Activated CD4-positive, CD25-positive, alpha-beta regulatory T cell treated with anti-CD3 and anti-CD28 coated beads, Interleukin-2, amount 50 U/mL, for 24 hours (primary cell): ENCODE results near the gene PNKD.
A peak's percentile ranks its signal among the peaks of the same experiment; 100 is the strongest.

Experiments used
- ATAC-seq, 2 donors: fragments of 150-1000 bp; cut with Tn5 transposase; one replicate each; pipeline ENCODE4 v1.10.0; 2021; ENCODE audit warnings: mild to moderate bottlenecking in 1 of 2, moderate library complexity in 1 of 2

The PNKD gene

DNA sequence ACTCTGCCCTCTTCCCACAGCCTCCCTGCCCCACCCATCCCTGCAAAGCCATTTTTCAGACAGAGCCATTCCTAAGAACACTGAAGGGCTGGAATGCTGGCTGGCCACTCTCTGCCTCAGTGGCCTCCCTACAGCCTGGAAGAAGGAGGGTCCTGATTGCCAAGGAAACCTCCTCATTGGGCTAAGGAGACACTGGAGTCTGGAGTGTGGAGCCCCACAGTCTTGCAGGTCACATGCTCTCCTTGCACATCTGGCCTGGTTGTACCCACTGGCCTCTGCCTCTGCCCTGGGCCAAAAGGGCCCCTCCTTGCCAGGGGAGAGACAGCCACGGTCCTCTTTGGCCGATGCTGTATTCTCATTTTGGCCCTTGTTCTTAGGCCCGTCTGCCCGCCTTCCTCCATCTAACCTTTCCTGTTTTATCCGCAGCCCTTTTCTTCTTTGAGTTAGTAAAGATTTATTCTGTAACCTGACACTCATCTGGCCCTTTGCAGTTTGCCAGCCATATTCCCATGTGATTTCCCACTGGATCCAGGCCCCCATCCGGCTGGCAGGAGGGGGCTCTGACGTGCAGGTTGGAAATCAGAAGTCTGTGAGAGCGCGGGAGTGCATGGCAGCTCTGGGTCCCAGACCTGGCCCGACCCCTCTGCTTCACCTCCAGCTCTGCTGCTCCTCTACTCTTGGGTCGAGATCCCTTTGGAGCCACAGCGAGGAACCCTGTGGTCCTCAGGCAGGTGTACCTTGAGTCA lies 75.3 kb downstream of the PNKD start:
- ATAC-seq: no peak

DNA sequence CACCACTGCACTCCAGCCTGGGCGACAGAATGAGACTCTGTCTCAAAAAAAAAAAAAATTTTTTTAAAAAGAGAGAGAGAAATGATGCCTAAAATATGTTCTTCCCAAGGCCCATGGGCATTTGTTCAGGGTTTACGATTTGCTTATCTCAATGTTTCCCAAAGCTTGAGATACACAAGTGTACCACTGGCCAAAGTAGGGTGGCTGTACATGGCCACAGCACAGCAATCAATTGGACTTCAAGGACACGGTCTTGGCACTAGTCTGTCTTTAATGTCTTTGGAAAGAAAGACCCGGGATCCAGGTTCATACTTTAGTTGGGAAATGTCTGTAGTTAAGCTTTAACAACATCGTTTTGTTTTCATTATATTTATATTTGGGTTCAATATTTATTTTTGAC lies 76.9 kb downstream of the PNKD start:
- no peak for ATAC-seq

DNA sequence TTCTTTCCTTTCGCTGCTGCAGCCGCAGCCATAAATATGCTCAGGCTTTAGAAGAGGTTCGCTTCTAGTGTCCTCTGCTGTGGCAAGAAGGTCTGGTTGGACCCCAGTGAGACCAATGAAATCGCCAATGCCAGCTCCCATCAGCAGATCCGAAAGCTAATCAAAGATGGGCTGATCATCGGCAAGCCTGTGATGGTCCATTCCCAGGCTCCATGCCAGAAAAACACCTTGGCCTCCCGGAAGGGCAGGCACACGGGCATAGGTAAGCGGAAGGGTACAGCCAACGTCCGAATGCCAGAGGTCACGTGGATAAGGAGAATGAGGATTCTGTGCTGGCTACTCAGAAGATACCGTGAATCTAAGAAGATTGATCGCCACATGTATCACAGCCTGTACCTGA lies 83.7 kb downstream of the PNKD start:
- ATAC-seq: no peak

DNA sequence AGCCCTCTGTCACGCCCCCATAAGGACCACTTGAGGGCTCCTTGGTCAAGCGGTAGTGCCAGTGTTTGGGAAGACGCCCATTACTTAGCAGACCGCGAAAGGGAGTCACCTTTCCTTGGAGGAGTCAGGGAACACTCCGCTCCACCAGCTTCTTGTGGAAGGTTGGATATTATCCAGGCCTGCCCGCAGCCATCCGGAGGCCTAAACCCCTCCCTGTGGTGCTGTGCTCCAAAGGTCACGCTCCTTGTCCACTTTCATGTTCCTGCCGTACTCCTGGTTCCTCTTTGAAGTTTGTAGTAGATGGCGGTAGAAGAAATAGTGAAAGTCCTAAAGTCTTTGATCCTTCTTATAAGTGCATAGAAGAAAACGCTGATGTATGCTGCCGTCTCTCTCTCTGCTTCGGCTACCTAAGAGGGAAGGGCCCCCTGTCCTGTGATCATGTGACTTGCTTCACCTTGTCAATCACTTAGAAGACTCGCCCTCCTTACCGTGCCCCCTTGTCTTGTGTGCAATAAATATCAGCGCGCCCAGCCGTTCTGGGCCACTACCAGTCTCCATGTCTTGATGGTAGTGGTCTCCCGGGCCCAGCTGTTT lies 84.6 kb downstream of the PNKD start:
- no peak for ATAC-seq

DNA sequence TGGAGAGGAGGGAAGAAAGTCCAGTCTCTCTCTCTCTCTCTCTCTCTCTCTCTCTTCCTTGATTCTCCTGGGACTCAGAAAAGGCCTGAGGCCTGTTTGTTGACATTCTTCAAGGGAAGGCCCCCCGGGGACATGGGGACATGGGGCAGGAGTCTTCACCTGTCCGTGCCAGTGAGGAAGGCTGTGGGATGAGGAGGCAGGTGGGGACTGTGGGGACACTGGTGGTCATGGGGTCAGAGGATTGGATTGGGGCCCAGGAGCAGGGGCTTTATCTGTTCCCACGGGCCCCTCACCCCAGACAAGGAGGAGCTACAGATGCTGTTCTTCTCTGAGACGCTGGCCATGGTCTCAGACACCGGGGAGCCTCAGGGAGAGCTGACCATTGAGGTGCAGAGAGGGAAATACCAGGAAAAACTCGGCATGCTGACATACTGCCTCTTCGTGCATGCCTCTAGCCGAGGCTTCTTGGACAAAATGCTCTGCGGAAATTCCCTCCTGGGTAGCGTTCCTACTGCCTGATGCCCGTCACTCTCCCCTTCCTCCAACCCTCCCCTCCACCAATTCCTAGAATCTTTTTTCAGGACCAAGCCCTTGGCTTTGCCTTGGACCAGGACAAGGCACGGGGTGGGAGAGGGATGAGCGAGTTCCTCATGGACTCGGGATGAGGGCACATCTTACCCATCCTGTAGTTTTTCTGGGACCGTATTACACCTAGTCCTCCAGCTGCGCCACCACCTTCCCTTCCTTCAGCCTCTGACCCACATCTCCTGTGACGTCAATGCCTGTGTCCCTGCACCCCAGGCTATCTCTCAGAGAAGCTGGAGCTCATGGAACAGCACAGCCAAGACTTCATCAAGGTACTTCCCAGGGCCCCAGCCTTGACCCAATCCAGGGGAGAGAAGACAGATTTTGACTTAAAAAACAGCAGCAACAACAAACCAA lies 87.2 kb downstream of the PNKD start:
- ATAC-seq: no peak

DNA sequence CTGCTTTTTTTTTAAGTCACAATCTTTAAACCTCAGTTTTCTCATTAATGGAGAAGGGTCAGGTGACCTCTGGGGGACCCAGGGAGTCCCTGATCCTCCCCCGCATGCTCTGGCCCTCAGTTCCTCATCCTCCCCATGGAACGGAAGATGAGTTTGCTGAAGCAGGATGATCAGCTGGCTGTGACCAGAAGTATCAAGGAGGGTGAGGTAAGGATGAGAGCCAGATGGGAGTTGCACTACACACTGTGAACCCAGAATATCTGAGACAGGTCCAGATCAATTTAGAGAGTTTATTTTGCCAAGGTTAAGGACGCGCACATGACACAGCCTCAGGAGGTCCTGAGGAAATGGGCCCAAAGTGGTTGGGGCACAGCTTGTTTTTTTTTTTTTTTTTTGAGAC lies 90.1 kb downstream of the PNKD start:
- no peak for ATAC-seq

DNA sequence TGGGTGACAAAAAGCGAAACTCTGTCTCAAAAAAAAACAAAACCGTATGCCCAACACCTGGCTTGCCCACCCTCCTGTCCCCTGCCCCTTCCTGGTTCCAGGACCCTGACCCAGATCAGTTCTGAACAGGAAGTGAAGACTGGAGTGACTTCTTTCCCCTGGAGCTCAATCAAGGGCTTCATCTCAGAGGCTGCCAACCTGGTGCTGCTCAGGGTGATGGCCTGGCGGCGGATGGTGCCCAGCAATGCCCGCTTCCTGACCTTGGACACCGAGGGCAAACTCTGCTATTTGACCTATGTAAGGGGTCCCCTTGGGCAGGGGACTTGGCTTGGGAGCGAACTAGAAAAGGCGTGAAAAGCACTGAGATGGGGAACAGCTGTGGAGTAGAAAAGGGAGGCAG lies 92.3 kb downstream of the PNKD start:
- no peak for ATAC-seq

DNA sequence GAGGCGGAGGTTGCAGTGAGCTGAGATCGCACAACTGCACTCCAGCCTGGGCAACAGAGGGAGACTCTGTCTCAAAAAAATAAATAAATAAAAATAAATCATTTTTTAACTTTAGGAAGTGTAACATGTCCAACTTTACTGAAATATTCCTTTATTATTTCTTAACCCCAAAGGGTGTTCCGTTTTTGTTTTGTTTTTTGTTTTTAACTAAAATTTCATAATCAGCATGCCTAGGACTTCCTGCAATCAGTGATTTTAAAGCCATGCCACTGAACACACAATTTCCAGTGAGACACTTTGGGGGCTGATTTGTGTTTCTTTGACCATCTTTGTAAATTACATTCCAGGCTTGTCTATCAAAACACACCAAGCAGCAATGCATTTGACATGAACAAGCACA lies 93.4 kb downstream of the PNKD start:
- ATAC-seq: no peak

DNA sequence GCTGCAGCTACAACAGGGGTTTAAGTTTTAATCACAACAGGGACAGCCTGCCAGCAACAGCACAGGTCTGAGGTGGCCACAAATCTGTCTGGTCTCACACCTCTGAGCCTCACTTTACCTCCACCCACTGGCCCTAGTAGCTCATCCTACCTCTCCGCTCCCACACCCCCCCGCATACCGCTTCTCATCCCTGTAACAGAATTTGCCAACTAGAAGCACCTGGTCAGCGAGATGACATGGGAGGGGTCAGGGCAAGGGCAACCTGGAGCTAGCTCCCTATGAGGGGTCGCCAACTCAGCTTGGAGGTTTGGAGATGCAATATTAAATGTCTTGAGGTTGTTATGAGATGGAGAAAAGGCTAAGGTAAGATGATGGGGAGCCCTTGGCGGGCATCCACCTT lies 93.9 kb downstream of the PNKD start:
- ATAC-seq: no peak

DNA sequence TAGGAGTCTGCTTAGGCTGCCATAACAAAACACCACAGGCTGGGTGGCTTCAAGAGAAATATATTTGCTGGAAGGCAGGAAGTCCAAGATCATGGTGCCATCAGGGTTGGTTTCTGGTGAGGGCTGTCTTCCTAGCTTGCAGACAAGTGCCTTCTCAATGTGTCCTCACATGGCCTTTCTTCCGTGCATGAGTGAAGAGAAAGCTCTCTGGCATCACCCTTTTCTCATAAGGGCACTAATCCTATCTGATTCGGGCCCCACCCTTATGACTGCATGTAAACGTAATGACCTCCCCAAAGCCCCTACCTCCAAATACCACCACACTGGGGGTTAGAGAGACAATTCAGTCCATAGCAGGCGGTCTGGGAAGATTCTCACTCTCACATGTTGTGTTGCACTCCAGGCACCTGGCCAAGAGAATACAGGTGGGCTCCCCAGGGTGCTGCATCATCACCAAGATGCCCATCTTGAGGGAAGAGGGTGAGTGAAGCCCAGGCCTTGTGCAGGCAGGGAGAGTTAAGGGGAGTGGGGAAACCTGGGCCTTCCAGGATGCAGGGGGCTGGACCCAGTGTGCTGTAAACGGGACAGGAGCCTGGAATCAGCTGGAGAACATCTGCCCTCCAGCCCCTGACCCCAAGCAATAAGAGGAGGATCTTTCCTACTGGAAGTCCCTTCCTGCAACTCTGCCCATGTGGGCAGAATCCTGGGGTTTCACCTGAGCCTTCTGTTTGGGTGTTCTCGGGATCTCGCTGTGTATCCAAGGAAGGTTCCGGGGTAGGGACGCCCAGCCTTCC lies 96.5 kb downstream of the PNKD start:
- no peak for ATAC-seq

DNA sequence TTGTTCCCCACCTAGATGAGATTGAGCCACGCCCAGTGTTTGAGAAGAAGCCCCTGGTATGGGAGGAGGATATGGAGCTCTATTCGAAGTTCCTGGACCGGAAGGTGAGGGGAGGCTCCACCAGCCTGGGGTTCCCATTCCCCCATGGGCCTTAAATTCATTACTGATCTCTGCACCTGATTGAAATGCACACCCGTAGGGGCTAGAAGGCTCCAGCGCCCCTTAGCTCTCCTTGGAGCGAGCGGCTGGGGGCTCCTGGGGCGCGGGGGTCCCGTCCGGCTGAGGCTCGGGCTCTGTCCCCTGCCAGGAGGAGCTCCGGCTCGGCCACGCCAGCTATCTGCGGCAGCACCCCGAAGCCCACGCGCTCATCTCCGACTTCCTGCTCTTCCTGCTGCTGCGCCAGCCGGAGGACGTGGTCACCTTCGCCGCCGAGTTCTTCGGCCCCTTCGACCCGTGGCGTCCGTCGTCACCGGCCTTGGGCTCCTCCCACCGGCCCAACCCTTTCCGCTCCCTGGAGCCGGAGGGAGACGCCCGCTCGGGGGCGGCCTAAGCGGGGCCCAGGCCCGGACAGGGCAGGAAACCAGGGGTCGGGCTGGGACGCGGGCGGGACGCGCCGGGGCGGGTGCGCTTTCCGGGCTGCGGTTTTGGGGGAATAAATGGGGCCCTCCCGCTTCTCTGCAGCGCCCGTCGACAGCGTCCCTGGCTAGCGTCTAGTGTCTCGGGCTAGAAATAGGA lies 97.3 kb downstream of the PNKD start:
- peak; percentile 88 to 90 for ATAC-seq

DNA sequence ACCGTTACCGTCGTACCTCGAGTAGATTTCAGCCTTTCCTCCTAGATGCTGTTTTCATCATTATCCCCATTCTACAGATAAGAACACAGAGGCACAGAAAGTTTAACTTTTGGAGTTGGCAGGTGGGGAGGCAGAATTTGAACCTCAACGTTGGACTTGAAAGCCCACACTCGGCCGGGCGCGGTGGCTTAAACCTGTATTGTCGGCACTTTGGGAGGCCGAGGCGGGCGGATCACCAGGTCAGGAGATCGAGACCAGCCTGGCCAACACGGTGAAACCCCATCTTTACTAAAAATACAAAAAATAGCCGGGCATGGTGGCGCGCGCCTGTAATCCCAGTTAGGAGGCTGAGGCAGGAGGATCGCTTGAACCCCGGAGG lies 97.8 kb downstream of the PNKD start:
- no peak for ATAC-seq

DNA sequence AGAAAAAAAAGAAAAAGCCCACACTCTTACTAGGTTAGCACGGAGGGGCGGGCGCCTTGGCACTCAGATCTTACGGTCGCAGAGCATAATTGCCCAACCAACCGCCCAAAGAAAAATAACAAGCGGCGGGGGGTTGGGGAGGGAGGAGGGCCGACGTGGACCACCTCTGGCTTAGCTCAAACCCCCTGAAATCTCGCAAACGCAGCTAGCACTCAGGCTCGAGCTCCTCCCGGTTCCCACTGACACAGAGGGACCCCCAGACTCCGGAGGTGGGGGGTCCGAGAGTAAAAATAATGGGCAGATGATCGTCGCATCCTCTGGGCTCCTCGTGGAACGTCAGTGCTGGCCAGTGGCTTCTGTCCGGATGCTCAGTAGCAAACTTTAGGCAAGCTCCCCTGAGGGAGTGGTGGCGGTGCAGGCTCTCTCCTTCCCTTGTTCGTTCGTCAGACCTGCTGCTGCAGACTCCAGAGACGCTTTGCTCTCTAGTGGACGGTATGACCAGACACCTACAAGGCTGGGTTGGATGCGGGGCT lies 98.4 kb downstream of the PNKD start:
- ATAC-seq: no peak

DNA sequence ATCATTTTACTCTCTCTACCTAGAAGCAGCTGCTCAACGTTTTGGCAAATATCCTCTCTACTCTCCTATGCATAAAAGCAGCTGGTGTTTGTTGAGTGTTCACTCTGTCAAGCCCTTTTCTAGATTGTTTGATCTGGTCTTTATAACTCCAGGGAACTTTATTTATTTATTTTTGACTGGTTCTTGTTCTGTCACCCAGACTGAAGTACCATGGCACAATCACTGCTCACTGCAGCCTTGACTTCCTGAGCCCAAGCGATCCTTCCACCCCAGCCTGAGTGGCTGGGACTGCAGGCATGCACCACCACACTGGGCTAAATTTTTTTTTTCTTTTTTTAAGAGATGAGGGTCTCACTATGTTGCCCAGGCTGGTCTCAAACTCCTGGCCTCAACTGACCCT lies 99.0 kb downstream of the PNKD start:
- ATAC-seq: no peak

DNA sequence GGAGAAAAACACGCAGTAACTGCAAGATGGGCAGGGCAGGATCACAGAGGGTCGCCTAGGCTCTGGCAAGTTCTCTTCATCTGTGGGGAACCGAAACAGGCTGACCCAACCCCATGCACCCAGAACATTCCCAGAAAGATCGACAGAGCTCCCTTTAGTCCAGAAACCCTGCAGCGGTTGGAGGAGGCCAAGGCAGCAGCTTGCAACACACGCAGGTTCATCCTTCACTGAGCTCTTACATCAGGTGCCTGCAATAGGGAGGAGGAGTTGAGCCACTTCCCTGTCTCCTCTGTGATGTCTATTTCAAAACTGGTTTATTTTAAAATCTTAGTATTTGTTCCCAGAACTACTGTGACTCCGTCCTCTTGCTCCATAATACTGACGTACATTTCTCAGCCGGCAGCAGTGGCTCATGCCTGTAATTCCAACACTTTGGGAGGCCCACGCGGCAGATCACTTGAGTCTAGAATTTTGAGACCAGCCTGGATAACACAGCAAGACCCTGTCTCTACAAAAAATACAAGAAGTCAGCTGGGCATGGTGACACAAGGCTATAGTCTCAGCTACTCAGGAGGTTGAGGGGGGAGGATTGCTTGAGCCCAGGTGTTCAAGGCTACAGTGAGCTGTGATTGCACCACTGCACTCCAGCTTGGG lies 100.2 kb downstream of the PNKD start:
- no peak for ATAC-seq

DNA sequence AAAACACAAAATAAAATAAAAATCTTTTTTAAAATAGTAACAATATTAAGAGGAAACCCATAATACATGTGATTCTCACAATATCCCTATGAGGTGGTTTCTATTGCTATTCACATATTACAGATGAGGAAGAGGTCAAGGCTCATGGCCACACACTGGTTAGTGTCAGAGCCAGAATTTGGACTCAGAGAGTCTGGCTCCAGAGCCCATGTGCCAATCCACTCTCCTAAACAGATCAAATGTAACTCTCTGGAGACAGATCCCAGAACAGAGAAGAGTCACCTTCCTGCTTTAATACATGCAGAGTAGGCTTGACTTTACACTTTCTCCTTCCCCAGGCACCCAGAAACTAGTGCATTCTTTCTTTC lies 101.6 kb downstream of the PNKD start:
- ATAC-seq: no peak

DNA sequence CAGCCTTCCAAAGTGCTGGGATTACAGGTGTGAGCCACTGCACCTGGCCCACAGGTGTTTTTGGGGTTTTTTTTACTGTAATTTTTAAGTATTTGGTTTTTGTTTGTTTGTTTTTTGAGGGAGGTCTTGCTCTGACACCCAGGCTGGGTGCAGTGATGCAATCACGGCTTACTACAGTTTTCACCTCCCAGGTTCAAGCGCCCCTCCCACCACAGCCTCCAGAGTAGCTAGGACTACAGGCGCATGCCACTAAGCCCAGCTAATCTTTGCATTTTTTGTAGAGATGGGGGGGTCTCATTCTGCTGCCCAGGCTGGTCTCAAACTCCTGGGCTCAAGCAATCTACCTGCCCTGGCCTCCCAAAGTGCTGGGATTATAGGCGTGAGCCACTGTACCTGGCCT lies 104.5 kb downstream of the PNKD start:
- ATAC-seq: no peak

DNA sequence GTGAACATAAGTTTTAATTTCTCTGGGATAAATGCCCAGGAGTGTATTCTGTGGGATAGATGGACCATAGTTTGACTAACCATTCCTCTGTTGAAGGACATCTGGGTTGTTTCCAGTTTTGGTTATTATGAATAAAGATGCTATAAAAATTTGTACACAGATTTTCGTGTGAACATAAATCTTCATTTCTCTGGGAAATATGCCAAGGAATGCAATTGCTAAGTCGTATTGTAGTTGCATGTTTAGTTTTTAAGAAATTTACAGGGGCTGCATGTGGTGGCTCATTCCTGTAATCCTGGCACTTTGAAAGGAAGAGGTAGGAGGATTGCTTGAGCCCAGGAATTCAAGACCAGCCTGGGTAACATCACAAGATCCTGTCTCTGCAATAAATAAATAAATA lies 104.9 kb downstream of the PNKD start:
- ATAC-seq: no peak

DNA sequence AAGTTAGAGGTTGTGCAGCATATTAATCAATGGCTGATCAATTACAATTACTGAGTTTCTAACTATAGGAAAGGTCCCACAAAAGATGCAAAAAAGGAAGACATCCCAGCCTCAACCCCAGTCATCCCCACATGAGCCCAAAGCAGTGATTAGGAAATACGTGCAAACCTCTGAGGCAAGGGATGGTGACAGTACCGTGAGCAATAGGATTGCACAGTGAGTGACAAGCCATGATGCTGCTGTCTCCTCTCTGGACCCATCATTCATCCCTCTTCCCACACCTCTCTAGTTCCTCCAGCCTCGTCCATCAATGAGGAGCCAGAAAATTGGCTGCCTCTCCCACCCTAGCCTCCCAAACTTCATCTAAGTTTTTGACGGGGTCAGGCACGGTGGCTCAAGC lies 107.7 kb downstream of the PNKD start:
- ATAC-seq: no peak

DNA sequence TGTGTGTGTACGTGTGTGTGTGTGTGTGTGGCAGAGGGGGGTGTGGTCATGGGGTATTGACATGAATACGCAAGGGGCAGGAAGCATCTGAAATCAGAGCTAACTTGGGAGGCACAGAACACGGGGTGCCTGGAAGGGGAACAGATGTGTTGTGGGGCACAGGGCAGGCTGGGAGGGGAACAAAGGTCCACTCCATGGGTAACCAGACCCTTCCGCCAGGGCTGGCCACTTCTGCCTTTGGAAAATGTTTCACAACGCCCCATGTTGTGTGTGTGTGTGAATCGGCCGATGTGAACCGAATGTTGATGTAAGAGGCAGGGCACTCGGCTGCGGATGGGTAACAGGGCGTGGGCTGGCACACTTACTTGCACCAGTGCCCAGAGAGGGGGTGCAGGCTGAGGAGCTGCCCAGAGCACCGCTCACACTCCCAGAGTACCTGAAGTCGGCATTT lies 111.6 kb downstream of the PNKD start, which contains the start of gene SLC11A1:
Gene SLC11A1 (plus strand): TSS at position 358 of the 451 bp plus-strand sequence. CDS start 96 bp downstream, outside the sequence.
- no peak for ATAC-seq

DNA sequence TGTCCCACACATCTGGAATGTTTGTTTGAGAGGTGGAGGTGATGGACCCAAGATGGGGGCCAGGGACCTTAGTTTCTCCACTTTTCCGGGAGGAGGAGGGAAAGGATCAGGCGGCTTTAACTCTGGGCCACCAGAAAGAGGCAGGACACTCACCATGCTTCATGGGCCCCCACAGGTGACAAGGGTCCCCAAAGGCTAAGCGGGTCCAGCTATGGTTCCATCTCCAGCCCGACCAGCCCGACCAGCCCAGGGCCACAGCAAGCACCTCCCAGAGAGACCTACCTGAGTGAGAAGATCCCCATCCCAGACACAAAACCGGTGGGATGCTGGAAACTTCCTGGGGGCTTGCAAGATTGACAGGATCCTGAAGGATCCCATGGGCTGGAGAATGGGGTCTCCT lies 112.5 kb downstream of the PNKD start:
- no peak for ATAC-seq
